GM12873 (cell line): ENCODE results near the gene EPHA1.

Experiments
- CTCF ChIP-seq: IDR thresholded peaks from 2 replicates; pipeline ENCODE4 v1.5.1; 2012; ENCODE audit warnings: low read depth, mild to moderate bottlenecking, moderate library complexity, low read length, control low read depth; ENCODE audit not compliant: insufficient read depth; ENCODE audit errors: missing control alignments

Gene EPHA1

GRCh38 chr7:143360788-143361551 is 47.7 kb downstream of the EPHA1 start:
- no peak for TF ChIP-seq CTCF

GRCh38 chr7:143359771-143360353 is 48.8 kb downstream of the EPHA1 start:
- TF ChIP-seq CTCF = no peak

GRCh38 chr7:143358626-143359025 is 50.0 kb downstream of the EPHA1 start:
- TF ChIP-seq CTCF = no peak

- no peak for TF ChIP-seq CTCF
These were observed 52.1 kb downstream of the EPHA1 start for GRCh38 chr7:143356414-143357050.

- TF ChIP-seq CTCF = peak; percentile 22
These were observed 52.9 kb downstream of the EPHA1 start for GRCh38 chr7:143355450-143356385.

- no peak for TF ChIP-seq CTCF
These were observed 53.7 kb downstream of the EPHA1 start for GRCh38 chr7:143354965-143355364.
